OCI-LY7 (cell line): ENCODE data around the gene MEF2D. TPM values are rescaled to one million over a fixed set of nuclear protein-coding genes. Genes with fewer than 3 reads are reported as not detected.

Experiments used
- BruUV-seq: library from RNA; stranded (reverse); fragments of 400-500 nt; replicated peaks from 2 replicates; lab custom pipeline; 2021; lab: Mats Ljungman, UMichigan
- CTCF ChIA-PET: fragments of 300-600 bp; sonication (Branson Sonifier 250); formaldehyde crosslinking; loops from one replicate; lab custom pipeline; 2022; ENCODE audit warnings: antibody characterized with exemption; ENCODE audit not compliant: unreplicated experiment; lab: Charles Lee
- POLR2A ChIA-PET: fragments of 300-600 bp; sonication (Branson Sonifier 250); formaldehyde crosslinking; loops from one replicate; lab custom pipeline; 2022; ENCODE audit warnings: antibody characterized with exemption; lab: Charles Lee
- DNase-seq: peaks from one replicate; pipeline ENCODE4 v3.0.0-alpha.2; 2015; ENCODE audit warnings: low spot score
- H2AFZ ChIP-seq: fragments of 200-600 bp; sonication (generic), shearing (Covaris generic); 2 replicates; pipeline ENCODE4 v1.6.1; 2014; ENCODE audit warnings: mild to moderate bottlenecking, antibody characterized with exemption, low read length, moderate library complexity
- H3K27ac ChIP-seq: fragments of 200-600 bp; sonication (generic); 2 replicates; pipeline ENCODE4 v1.5.1; 2014; ENCODE audit warnings: mixed run types, low read depth, mild to moderate bottlenecking, moderate library complexity, low read length, inconsistent platforms; ENCODE audit not compliant: poor library complexity, severe bottlenecking
- H3K36me3 ChIP-seq: fragments of 200-600 bp; sonication (generic); 2 replicates; pipeline ENCODE4 v1.6.1; 2014; ENCODE audit warnings: mild to moderate bottlenecking, antibody characterized with exemption, low read length, moderate library complexity, mixed read lengths; ENCODE audit not compliant: insufficient read depth
- H3K4me1 ChIP-seq: fragments of 200-600 bp; sonication (generic); 2 replicates; pipeline ENCODE4 v1.5.1; 2014; ENCODE audit warnings: mild to moderate bottlenecking, low read length; ENCODE audit not compliant: insufficient read depth, poor library complexity, severe bottlenecking
- H3K4me2 ChIP-seq: fragments of 200-600 bp; sonication (generic); 2 replicates; pipeline ENCODE4 v1.6.1; 2014; ENCODE audit warnings: mild to moderate bottlenecking, low read length
- H3K4me3 ChIP-seq: fragments of 200-600 bp; sonication (generic); 2 replicates; pipeline ENCODE4 v1.5.1; 2014; ENCODE audit warnings: mild to moderate bottlenecking, low read depth, low read length; ENCODE audit not compliant: poor library complexity, severe bottlenecking
- H3K79me2 ChIP-seq: fragments of 200-600 bp; sonication (generic); 2 replicates; pipeline ENCODE4 v1.6.1; 2016; ENCODE audit warnings: low read depth, mild to moderate bottlenecking, low read length, moderate library complexity, mixed read lengths; ENCODE audit not compliant: insufficient read depth
- H3K9me2 ChIP-seq: fragments of 200-600 bp; sonication (generic); 2 replicates; pipeline ENCODE4 v1.6.1; 2016; ENCODE audit warnings: mild to moderate bottlenecking, low read length, mixed read lengths; ENCODE audit not compliant: insufficient read depth
- H3K9me3 ChIP-seq: fragments of 200-600 bp; sonication (generic); 2 replicates; pipeline ENCODE4 v1.6.1; 2014; ENCODE audit warnings: mild to moderate bottlenecking, mixed run types, low read length, mixed read lengths
- H4K20me1 ChIP-seq: fragments of 200-600 bp; sonication (generic); 2 replicates; pipeline ENCODE4 v1.6.1; 2014; ENCODE audit warnings: mild to moderate bottlenecking, antibody characterized with exemption, low read length, moderate library complexity, mixed read lengths; ENCODE audit not compliant: insufficient read depth
- CTCF ChIP-seq: fragments of 200-600 bp; sonication (generic); conservative IDR thresholded peaks from 2 replicates; pipeline ENCODE4 v1.5.1; 2014; ENCODE audit warnings: mild to moderate bottlenecking, antibody characterized with exemption, low read length, moderate library complexity, mixed read lengths
- EZH2phosphoT487 ChIP-seq: fragments of 200-600 bp; sonication (generic); IDR thresholded peaks from 2 replicates; pipeline ENCODE4 v1.6.1; 2018; ENCODE audit warnings: low read depth, borderline replicate concordance, mild to moderate bottlenecking, mixed run types, antibody characterized with exemption, low read length, moderate library complexity, mixed read lengths
- intact Hi-C: fragments of 100-400 bp; cut with micrococcal nuclease; formaldehyde crosslinking; loops from one replicate; pipeline ENCODE4 v1.10.0; 2022; ENCODE audit not compliant: unreplicated experiment
- total RNA-seq, 2 experiments: library from RNA; depleted of rRNA in 1 of 2; stranded (reverse); fragments of >200 nt in 1 of 2; shearing (Covaris generic) in 1 of 2; gene quantifications; 2 replicates each; pipeline ENCODE4 v1.2.3, GENCODE V29; 2014 to 2022

Gene MEF2D
- total RNA-seq, 2 experiments from 2014 or later = 42.7 to 92.3 TPM

- BruUV-seq = no TSS peak
- POLR2A ChIA-PET = interaction anchor here (0.5 to 1.7 kb wide), 2 partner anchors 49 to 55 kb away, joined by 5 to 6 read pairs; no protein-coding TSS in a partner anchor
- intact Hi-C loops = loop anchor here (10.0 kb wide), 1 partner anchor 316 kb away; no protein-coding TSS in a partner anchor
Measured at GRCh38 chr1:156440654-156441437, 59.7 kb downstream of the MEF2D start.

GRCh38 chr1:156439777-156440183 is 60.8 kb downstream of the MEF2D start:
- no peaks in the 10 kb centered on the region for H3K79me2 ChIP-seq
- no TSS peak for BruUV-seq
- H3K4me2 ChIP-seq = no peak overlapping the region
- POLR2A ChIA-PET = interaction anchor here (0.6 kb wide), 1 partner anchor 88 kb away, joined by 3 read pairs; no protein-coding TSS in a partner anchor
- no peaks in the 10 kb centered on the region for H3K9me2 ChIP-seq
- H3K4me3 ChIP-seq = no peak overlapping the region
- no peak overlapping the region for H3K27ac ChIP-seq
- TF ChIP-seq CTCF (no peak), EZH2phosphoT487 (no peak)
- intact Hi-C loops = loop anchor here (10.0 kb wide), 1 partner anchor 315 kb away; no protein-coding TSS in a partner anchor
- H2AFZ ChIP-seq = no peak overlapping the region
- DNase-seq = no peak
- no peaks in the 10 kb centered on the region for H3K9me3 ChIP-seq
- H3K4me1 ChIP-seq = no peaks in the 10 kb centered on the region
- H3K36me3 ChIP-seq = no peaks in the 10 kb centered on the region
- CTCF ChIA-PET = interaction anchor here (0.5 kb wide), 1 partner anchor 219 kb away, joined by 3 read pairs; no protein-coding TSS in a partner anchor
- no peaks in the 10 kb centered on the region for H4K20me1 ChIP-seq

More at GRCh38 chr1:156440654-156441437, 59.7 kb downstream of the MEF2D start:
- CTCF ChIA-PET = no interaction called here
- H3K9me3 ChIP-seq = no peaks in the 10 kb centered on the region
- no peak overlapping the region for H3K27ac ChIP-seq
- H2AFZ ChIP-seq = no peak overlapping the region
- H4K20me1 ChIP-seq = no peaks in the 10 kb centered on the region
- H3K4me1 ChIP-seq = no peaks in the 10 kb centered on the region
- no peak for TF ChIP-seq EZH2phosphoT487
- TF ChIP-seq CTCF = no peak
- H3K4me2 ChIP-seq = no peak overlapping the region
- H3K4me3 ChIP-seq = no peak overlapping the region
- H3K36me3 ChIP-seq = no peaks in the 10 kb centered on the region
- H3K79me2 ChIP-seq = no peaks in the 10 kb centered on the region
- no peaks in the 10 kb centered on the region for H3K9me2 ChIP-seq
- no peak for DNase-seq
